Keratinocyte (primary cell): ENCODE measurements around the gene SMG6. TPM values are rescaled to one million over a fixed set of nuclear protein-coding genes. Genes with fewer than 3 reads are reported as not detected.

ENCODE experiments used
- DNase-seq: peaks from one replicate; pipeline ENCODE4 v3.0.0-alpha.2; 2011; ENCODE audit warnings: low read depth, missing footprints, low spot score
- FAIRE-seq: peaks from 2 replicates; lab custom pipeline; 2011; peaks lifted over from hg19 to GRCh38; lab: Jason Lieb, UNC
- H2AFZ ChIP-seq: 2 replicates; pipeline ENCODE4 v1.6.0; 2012; ENCODE audit warnings: low read length, control low read depth, inconsistent platforms; ENCODE audit not compliant: control insufficient read depth
- H3K27ac ChIP-seq: 2 replicates; pipeline ENCODE4 v1.5.1; 2011; ENCODE audit warnings: low read length; ENCODE audit not compliant: control insufficient read depth, insufficient read depth
- H3K27me3 ChIP-seq: 3 replicates; pipeline ENCODE4 v1.6.0; 2011; ENCODE audit warnings: low read length; ENCODE audit not compliant: control insufficient read depth, insufficient read depth; ENCODE audit errors: extremely low read depth
- H3K36me3 ChIP-seq, 2 experiments: 2 replicates in 1 of 2; 3 replicates in 1 of 2; pipeline ENCODE4 v1.5.1; 2011; ENCODE audit warnings: low read length in 2 of 2, mild to moderate bottlenecking in 1 of 2; ENCODE audit not compliant: control insufficient read depth in 2 of 2, insufficient read depth in 2 of 2; ENCODE audit errors: extremely low read depth in 1 of 2
- H3K4me1 ChIP-seq: 3 replicates; pipeline ENCODE4 v1.5.1; 2011; ENCODE audit warnings: low read length; ENCODE audit not compliant: control insufficient read depth, insufficient read depth; ENCODE audit errors: extremely low read depth
- H3K4me2 ChIP-seq: 3 replicates; pipeline ENCODE4 v1.6.0; 2011; ENCODE audit warnings: low read depth, low read length; ENCODE audit not compliant: control insufficient read depth, insufficient read depth; ENCODE audit errors: extremely low read depth
- H3K4me3 ChIP-seq, 3 experiments: fragments of 200-600 bp in 1 of 3; sonication (generic) in 1 of 3; 2 replicates in 2 of 3; 3 replicates in 1 of 3; pipeline ENCODE4 v1.5.1; 2011 to 2016; ENCODE audit warnings: low read length in 3 of 3, mild to moderate bottlenecking in 3 of 3, control low read depth in 2 of 3, inconsistent platforms in 1 of 3, low read depth in 1 of 3, mixed read lengths in 1 of 3, mixed run types in 1 of 3, moderate library complexity in 1 of 3; ENCODE audit not compliant: control insufficient read depth in 2 of 3, insufficient read depth in 2 of 3; ENCODE audit errors: extremely low read depth in 1 of 3
- H3K79me2 ChIP-seq: 2 replicates; pipeline ENCODE4 v1.6.0; 2012; ENCODE audit warnings: low read length; ENCODE audit not compliant: control insufficient read depth, insufficient read depth
- H3K9ac ChIP-seq: 3 replicates; pipeline ENCODE4 v1.6.0; 2011; ENCODE audit warnings: low read length; ENCODE audit not compliant: control insufficient read depth, insufficient read depth; ENCODE audit errors: extremely low read depth
- H3K9me1 ChIP-seq: 3 replicates; pipeline ENCODE4 v1.6.0; 2011; ENCODE audit warnings: low read length; ENCODE audit not compliant: control insufficient read depth, insufficient read depth; ENCODE audit errors: extremely low read depth
- H3K9me3 ChIP-seq: 2 replicates; pipeline ENCODE4 v1.5.1; 2012; ENCODE audit warnings: low read depth, low read length; ENCODE audit not compliant: control insufficient read depth
- H4K20me1 ChIP-seq: 3 replicates; pipeline ENCODE4 v1.6.0; 2011; ENCODE audit warnings: low read length; ENCODE audit not compliant: control insufficient read depth, insufficient read depth; ENCODE audit errors: extremely low read depth
- EZH2 ChIP-seq: IDR thresholded peaks from one replicate; pipeline ENCODE4 v1.6.1; 2012; ENCODE audit warnings: inconsistent platforms, mild to moderate bottlenecking, low read length, moderate library complexity
- dilution Hi-C: fragments of 300-500 bp; cut with MboI; formaldehyde crosslinking; loops from one replicate; pipeline ENCODE4 v1.7.0; 2020; ENCODE audit warnings: low sequenced_read_pairs; ENCODE audit not compliant: extremely low pct_ligation_motif_present
- polyA plus RNA-seq, 5 experiments: library from polyadenylated mRNA; depleted of rRNA in 3 of 5; stranded (reverse) in 3 of 5; stranded (forward) in 1 of 5; unstranded in 1 of 5; fragments of >200 nt; gene quantifications; 1 replicate in 1 of 5; 2 replicates in 3 of 5; 3 replicates in 1 of 5; pipeline versions ENCODE4 v1.2.1 to v1.2.3, GENCODE V29; 2011 to 2012; ENCODE audit warnings: missing spikeins in 2 of 5, low read depth in 1 of 5, low replicate concordance in 1 of 5
- TF ChIP-seq, protein P1 (sequence below), 3 experiments: IDR thresholded peaks in 1 of 3; conservative IDR thresholded peaks in 1 of 3; optimal IDR thresholded peaks in 1 of 3; 2 replicates in 2 of 3; 3 replicates in 1 of 3; pipeline versions ENCODE3 to v1.5.1; 2011; ENCODE audit warnings: low read length in 3 of 3, mild to moderate bottlenecking in 3 of 3, moderate library complexity in 2 of 3, control low read depth in 1 of 3, inconsistent platforms in 1 of 3; ENCODE audit not compliant: insufficient read depth in 2 of 3; ENCODE audit errors: extremely low read depth in 1 of 3

The SMG6 gene
- polyA plus RNA-seq, 1 donor (not counting 4 experiments of a cell fraction or from before 2014, with no cell fraction given), result 3.6 TPM

- H3K9ac ChIP-seq, result no peak overlapping the region
- no peaks in the 10 kb centered on the region for H3K27me3 ChIP-seq
- H2AFZ ChIP-seq, result no peak overlapping the region
- H3K79me2 ChIP-seq, result peaks cover 55% of the 10 kb centered on the region
- H3K4me2 ChIP-seq, result no peak overlapping the region
- no peak for FAIRE-seq
- H3K4me3 ChIP-seq, result no peak overlapping the region
- peaks cover 26 to 33% of the 10 kb centered on the region in 2 experiments for H3K36me3 ChIP-seq
- H4K20me1 ChIP-seq, result no peaks in the 10 kb centered on the region
- dilution Hi-C loops, result no loop called here
- peaks cover 3% of the 10 kb centered on the region for H3K9me1 ChIP-seq
- TF ChIP-seq, protein P1, sequence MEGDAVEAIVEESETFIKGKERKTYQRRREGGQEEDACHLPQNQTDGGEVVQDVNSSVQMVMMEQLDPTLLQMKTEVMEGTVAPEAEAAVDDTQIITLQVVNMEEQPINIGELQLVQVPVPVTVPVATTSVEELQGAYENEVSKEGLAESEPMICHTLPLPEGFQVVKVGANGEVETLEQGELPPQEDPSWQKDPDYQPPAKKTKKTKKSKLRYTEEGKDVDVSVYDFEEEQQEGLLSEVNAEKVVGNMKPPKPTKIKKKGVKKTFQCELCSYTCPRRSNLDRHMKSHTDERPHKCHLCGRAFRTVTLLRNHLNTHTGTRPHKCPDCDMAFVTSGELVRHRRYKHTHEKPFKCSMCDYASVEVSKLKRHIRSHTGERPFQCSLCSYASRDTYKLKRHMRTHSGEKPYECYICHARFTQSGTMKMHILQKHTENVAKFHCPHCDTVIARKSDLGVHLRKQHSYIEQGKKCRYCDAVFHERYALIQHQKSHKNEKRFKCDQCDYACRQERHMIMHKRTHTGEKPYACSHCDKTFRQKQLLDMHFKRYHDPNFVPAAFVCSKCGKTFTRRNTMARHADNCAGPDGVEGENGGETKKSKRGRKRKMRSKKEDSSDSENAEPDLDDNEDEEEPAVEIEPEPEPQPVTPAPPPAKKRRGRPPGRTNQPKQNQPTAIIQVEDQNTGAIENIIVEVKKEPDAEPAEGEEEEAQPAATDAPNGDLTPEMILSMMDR (optimal IDR thresholded peaks at IDR 0.05 in 1 of 3, IDR thresholded peaks at IDR 0.05 in 1 of 3, conservative IDR thresholded peaks at IDR 0.05 in 1 of 3; ENCODE audit: extremely low read depth in 1 of 3, insufficient read depth in 2 of 3, low read length in 3 of 3), result no peak
- TF ChIP-seq EZH2, result no peak
- H3K9me3 ChIP-seq, result no peaks in the 10 kb centered on the region
- H3K4me1 ChIP-seq, result peaks cover 10% of the 10 kb centered on the region
- DNase-seq, result no peak
- H3K27ac ChIP-seq, result no peak overlapping the region
Measured at GRCh38 chr17:2297023-2297422, 6.6 kb downstream of the SMG6 start.

GRCh38 chr17:2295575-2295974 lies 8.0 kb downstream of the SMG6 start:
- Histone ChIP-seq H3K79me2 (peaks cover 42% of the 10 kb centered on the region), H3K4me3 (no peak overlapping the region), H3K9me3 (no peaks in the 10 kb centered on the region), H3K27ac (no peak overlapping the region), H2AFZ (no peak overlapping the region), H3K4me1 (peaks cover 6% of the 10 kb centered on the region), H3K9ac (no peak overlapping the region), H3K27me3 (no peaks in the 10 kb centered on the region), H3K36me3 (peaks cover 26 to 36% of the 10 kb centered on the region in 2 experiments), H3K9me1 (peaks cover 3% of the 10 kb centered on the region), H3K4me2 (no peak overlapping the region), H4K20me1 (no peaks in the 10 kb centered on the region)
- TF ChIP-seq, protein P1 (optimal IDR thresholded peaks at IDR 0.05 in 1 of 3, IDR thresholded peaks at IDR 0.05 in 1 of 3, conservative IDR thresholded peaks at IDR 0.05 in 1 of 3; ENCODE audit: extremely low read depth in 1 of 3, insufficient read depth in 2 of 3, low read length in 3 of 3), result no peak
- TF ChIP-seq EZH2, result no peak
- dilution Hi-C loops, result no loop called here
- DNase-seq (no peak), FAIRE-seq (peak; percentile 41)
